GM12878 (cell line): Measurements from ENCODE around the gene BRME1. TPM values are rescaled to one million over a fixed set of nuclear protein-coding genes. Genes with fewer than 3 reads are reported as not detected.

Experiments used
- ATAC-seq: fragments of 200-7000 bp; cut with Tn5 transposase; 3 replicates; pipeline ENCODE4 v1.9.1; 2020; ENCODE audit warnings: mild to moderate bottlenecking, moderate library complexity
- BruUV-seq: library from RNA; stranded (reverse); fragments of 400-500 nt; replicated peaks from 2 replicates; lab custom pipeline; 2021; lab: Mats Ljungman, UMichigan
- CTCF ChIA-PET: fragments of 300-600 bp; sonication (Branson Sonifier 250); formaldehyde crosslinking; extraction: SDS; loops from one replicate; lab custom pipeline; 2021; ENCODE audit warnings: inconsistent platforms; lab: Yijun Ruan, JAX
- POLR2A ChIA-PET: fragments of 350-600 bp; formaldehyde crosslinking; extraction: SDS; loops from one replicate; lab custom pipeline; 2021; ENCODE audit warnings: inconsistent platforms; lab: Charles Lee
- RAD21 ChIA-PET: fragments of 300-600 bp; sonication (Branson Sonifier 250); formaldehyde crosslinking; loops from one replicate; lab custom pipeline; 2023; ENCODE audit warnings: antibody characterized with exemption; ENCODE audit not compliant: unreplicated experiment; lab: Charles Lee
- SMC1A ChIA-PET: fragments of 300-600 bp; sonication (Branson Sonifier 250); formaldehyde crosslinking; loops from one replicate; lab custom pipeline; 2023; ENCODE audit not compliant: unreplicated experiment, uncharacterized antibody; lab: Charles Lee
- DNase-seq: peaks from one replicate; pipeline ENCODE4 v3.0.0-alpha.2; 2011; ENCODE audit warnings: low read depth, low spot score
- FAIRE-seq: peaks from 3 replicates; lab custom pipeline; 2011; peaks lifted over from hg19 to GRCh38; lab: Jason Lieb, UNC
- H2AFZ ChIP-seq: 2 replicates; pipeline ENCODE4 v1.6.0; 2011; ENCODE audit warnings: low read depth, low read length, control low read depth; ENCODE audit not compliant: control insufficient read depth
- H3K27ac ChIP-seq: 2 replicates; pipeline ENCODE4 v1.5.1; 2011; ENCODE audit warnings: control low read depth; ENCODE audit not compliant: control insufficient read depth, insufficient read depth
- H3K27me3 ChIP-seq, 2 experiments: replicated peaks in 1 of 2; 2 replicates each; pipeline versions ENCODE4 v1.6.0 to v1.6.1; 2011; ENCODE audit warnings: low read length in 1 of 2; ENCODE audit not compliant: control insufficient read depth in 2 of 2, insufficient read depth in 2 of 2
- H3K36me3 ChIP-seq, 2 experiments: 2 replicates each; pipeline ENCODE4 v1.5.1; 2011; ENCODE audit warnings: low read length in 1 of 2; ENCODE audit not compliant: control insufficient read depth in 2 of 2, insufficient read depth in 2 of 2
- H3K4me1 ChIP-seq: 2 replicates; pipeline ENCODE4 v1.6.1; 2011; ENCODE audit warnings: mild to moderate bottlenecking, low read length, moderate library complexity, mixed read lengths; ENCODE audit not compliant: control insufficient read depth, insufficient read depth
- H3K4me2 ChIP-seq: 2 replicates; pipeline ENCODE4 v1.6.0; 2011; ENCODE audit warnings: control low read depth; ENCODE audit not compliant: control insufficient read depth, insufficient read depth
- H3K4me3 ChIP-seq: fragments of 200-600 bp; sonication (generic); 2 replicates; pipeline ENCODE4 v1.5.1; 2016
- H3K79me2 ChIP-seq: 2 replicates; pipeline ENCODE4 v1.6.0; 2011; ENCODE audit warnings: low read length; ENCODE audit not compliant: control insufficient read depth, insufficient read depth
- H3K9ac ChIP-seq: 2 replicates; pipeline ENCODE4 v1.8.0; 2011; ENCODE audit warnings: low read length, control low read depth, mixed read lengths; ENCODE audit not compliant: control insufficient read depth, insufficient read depth
- H3K9me3 ChIP-seq: replicated peaks from 3 replicates; pipeline ENCODE4 v1.5.1; 2011; ENCODE audit warnings: mild to moderate bottlenecking, low read length; ENCODE audit not compliant: control insufficient read depth, insufficient read depth
- H4K20me1 ChIP-seq: 2 replicates; pipeline ENCODE4 v1.6.0; 2011; ENCODE audit not compliant: control insufficient read depth, insufficient read depth
- BRCA1 ChIP-seq: IDR thresholded peaks from 2 replicates; pipeline ENCODE4 v1.6.1; 2011; ENCODE audit warnings: low read depth, low read length, improper control_type of control experiment
- CBX3 ChIP-seq: fragments of 200-600 bp; sonication (generic); IDR thresholded peaks from 2 replicates; pipeline ENCODE4 v1.6.1; 2016; ENCODE audit warnings: low read depth, borderline replicate concordance
- CHD1 ChIP-seq: IDR thresholded peaks from 2 replicates; pipeline ENCODE4 v1.6.1; 2012; ENCODE audit warnings: low read depth, low read length, improper control_type of control experiment
- CREM ChIP-seq: IDR thresholded peaks from 2 replicates; pipeline ENCODE4 v1.6.1; 2014; ENCODE audit warnings: antibody characterized with exemption, low read depth
- RAD21 ChIP-seq: IDR thresholded peaks from 2 replicates; pipeline ENCODE4 v1.6.1; 2011; ENCODE audit warnings: mild to moderate bottlenecking, low read depth, low read length, moderate library complexity; ENCODE audit not compliant: insufficient read depth
- SIN3A ChIP-seq: IDR thresholded peaks from 2 replicates; pipeline ENCODE4 v1.6.1; 2012; ENCODE audit warnings: low read depth, low read length, improper control_type of control experiment
- SMC3 ChIP-seq: IDR thresholded peaks from 2 replicates; pipeline ENCODE4 v1.6.1; 2011; ENCODE audit warnings: low read length, improper control_type of control experiment, borderline replicate concordance
- SP1 ChIP-seq: IDR thresholded peaks from one replicate; pipeline ENCODE4 v1.6.1; 2011; ENCODE audit warnings: low read depth, low read length
- STAT1 ChIP-seq: fragments of 450-650 bp; conservative IDR thresholded peaks from 2 replicates; pipeline ENCODE4 v1.6.1; 2014; ENCODE audit warnings: antibody characterized with exemption, mild to moderate bottlenecking
- WRNIP1 ChIP-seq: IDR thresholded peaks from 2 replicates; pipeline ENCODE4 v1.6.1; 2011; ENCODE audit warnings: low read depth, low read length, improper control_type of control experiment, borderline replicate concordance
- ZBTB33 ChIP-seq: fragments of 450-650 bp; IDR thresholded peaks from 2 replicates; pipeline ENCODE4 v1.6.1; 2017; ENCODE audit warnings: mild to moderate bottlenecking
- ZNF217 ChIP-seq: fragments of 450-650 bp; IDR thresholded peaks from 2 replicates; pipeline ENCODE4 v1.6.1; 2017; ENCODE audit warnings: antibody characterized with exemption, mild to moderate bottlenecking
- WGBS: methylation state at CpG from one replicate; pipeline ENCODE4 v1.1.6; 2016; ENCODE audit warnings: low lambda C conversion rate; ENCODE audit not compliant: insufficient replicate concordance, insufficient coverage; ENCODE audit errors: missing lambda C conversion rate; 5-methylcytosine and 5-hydroxymethylcytosine counted together
- in situ Hi-C: fragments of 300-500 bp; cut with MboI; formaldehyde crosslinking; loops from 9 replicates; pipeline ENCODE4 v1.14.3; 2018; ENCODE audit warnings: mixed read lengths
- intact Hi-C: fragments of 100-400 bp; cut with micrococcal nuclease; formaldehyde crosslinking; loops from one replicate; pipeline ENCODE4 v1.14.2; 2022; ENCODE audit not compliant: unreplicated experiment
- polyA plus RNA-seq, 11 experiments: library from polyadenylated mRNA; depleted of rRNA in 4 of 11; unstranded in 6 of 11; stranded (reverse) in 5 of 11; fragments of >200 nt; fragmentation: Nextera tagmentation in 4 of 11; fragmentation: Illumina TruSeq in 1 of 11; extraction: Ambion mirVana in 4 of 11; extraction: Trizol in 1 of 11; gene quantifications; 1 replicate in 1 of 11; 2 replicates in 10 of 11; pipeline versions ENCODE4 v1.2.1 to v1.2.3, GENCODE V29; 2011 to 2016; ENCODE audit warnings: inconsistent platforms in 2 of 11, missing spikeins in 2 of 11, low read depth in 1 of 11
- total RNA-seq, 4 experiments: library from RNA; depleted of rRNA in 3 of 4; stranded (reverse); fragments of >200 nt in 3 of 4; fragmentation: Illumina TruSeq in 1 of 4; extraction: Trizol in 1 of 4; gene quantifications; 2 replicates each; pipeline versions ENCODE4 v1.2.1 to v1.2.3, GENCODE V29; 2013 to 2021
- TF ChIP-seq, protein P1 (sequence below): fragments of 450-650 bp; IDR thresholded peaks from 2 replicates; pipeline ENCODE4 v1.6.1; 2017; ENCODE audit warnings: mild to moderate bottlenecking, low read depth, inconsistent platforms; ENCODE audit not compliant: poor library complexity, severe bottlenecking
- TF ChIP-seq, protein P2 (sequence below): fragments of 450-650 bp; IDR thresholded peaks from 2 replicates; pipeline ENCODE4 v1.6.1; 2017; ENCODE audit warnings: low read depth, mild to moderate bottlenecking, moderate library complexity

Gene BRME1
- total and polyA plus RNA-seq, 10 of the 15 experiments (the other 5 are each of a cell fraction or from before 2014, with no cell fraction given) = 0.07 to 2.2 (median 1.1) TPM; not detected in 1

DNA sequence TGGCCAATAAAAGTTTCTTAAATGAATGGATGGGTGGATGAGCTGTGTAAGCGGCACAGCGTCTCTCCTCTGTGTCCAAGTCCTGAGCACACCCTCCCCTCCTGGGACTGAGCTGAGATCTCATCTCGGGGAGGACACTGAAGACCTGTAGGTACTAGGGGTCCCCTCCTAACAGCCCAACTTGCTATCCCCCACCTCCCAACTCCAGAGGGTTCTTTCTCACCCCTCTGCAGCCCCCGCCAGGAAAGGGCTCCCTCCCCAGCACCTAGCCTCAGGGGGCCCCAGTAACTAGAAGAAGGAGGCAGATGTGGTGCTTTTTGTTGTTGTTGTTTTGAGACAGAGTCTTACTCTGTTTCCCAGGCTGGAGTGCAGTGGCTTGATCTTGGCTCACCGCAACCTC lies 30.1 kb downstream of the BRME1 start (continued):
- TF ChIP-seq SIN3A (no peak), SMC3 (no peak), SP1 (no peak)

- no peak overlapping the region for H3K4me3 ChIP-seq
- no peak for DNase-seq
- H3K9ac ChIP-seq = no peak overlapping the region
- H2AFZ ChIP-seq = no peak overlapping the region
- CTCF ChIA-PET = interaction anchor here (3.1 kb wide), 1 partner anchor 11 kb away, joined by 13 read pairs; no protein-coding TSS in a partner anchor
- SMC1A ChIA-PET = no interaction called here
- TF ChIP-seq CHD1 = no peak
- TF ChIP-seq RAD21 = no peak
- no peak for TF ChIP-seq ZNF217
- TF ChIP-seq BRCA1 = no peak
- no peak for TF ChIP-seq WRNIP1
- TF ChIP-seq, protein P1, sequence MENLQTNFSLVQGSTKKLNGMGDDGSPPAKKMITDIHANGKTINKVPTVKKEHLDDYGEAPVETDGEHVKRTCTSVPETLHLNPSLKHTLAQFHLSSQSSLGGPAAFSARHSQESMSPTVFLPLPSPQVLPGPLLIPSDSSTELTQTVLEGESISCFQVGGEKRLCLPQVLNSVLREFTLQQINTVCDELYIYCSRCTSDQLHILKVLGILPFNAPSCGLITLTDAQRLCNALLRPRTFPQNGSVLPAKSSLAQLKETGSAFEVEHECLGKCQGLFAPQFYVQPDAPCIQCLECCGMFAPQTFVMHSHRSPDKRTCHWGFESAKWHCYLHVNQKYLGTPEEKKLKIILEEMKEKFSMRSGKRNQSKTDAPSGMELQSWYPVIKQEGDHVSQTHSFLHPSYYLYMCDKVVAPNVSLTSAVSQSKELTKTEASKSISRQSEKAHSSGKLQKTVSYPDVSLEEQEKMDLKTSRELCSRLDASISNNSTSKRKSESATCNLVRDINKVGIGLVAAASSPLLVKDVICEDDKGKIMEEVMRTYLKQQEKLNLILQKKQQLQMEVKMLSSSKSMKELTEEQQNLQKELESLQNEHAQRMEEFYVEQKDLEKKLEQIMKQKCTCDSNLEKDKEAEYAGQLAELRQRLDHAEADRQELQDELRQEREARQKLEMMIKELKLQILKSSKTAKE = no peak
- TF ChIP-seq ZBTB33 = no peak
- TF ChIP-seq CBX3 = no peak
- TF ChIP-seq, protein P2, sequence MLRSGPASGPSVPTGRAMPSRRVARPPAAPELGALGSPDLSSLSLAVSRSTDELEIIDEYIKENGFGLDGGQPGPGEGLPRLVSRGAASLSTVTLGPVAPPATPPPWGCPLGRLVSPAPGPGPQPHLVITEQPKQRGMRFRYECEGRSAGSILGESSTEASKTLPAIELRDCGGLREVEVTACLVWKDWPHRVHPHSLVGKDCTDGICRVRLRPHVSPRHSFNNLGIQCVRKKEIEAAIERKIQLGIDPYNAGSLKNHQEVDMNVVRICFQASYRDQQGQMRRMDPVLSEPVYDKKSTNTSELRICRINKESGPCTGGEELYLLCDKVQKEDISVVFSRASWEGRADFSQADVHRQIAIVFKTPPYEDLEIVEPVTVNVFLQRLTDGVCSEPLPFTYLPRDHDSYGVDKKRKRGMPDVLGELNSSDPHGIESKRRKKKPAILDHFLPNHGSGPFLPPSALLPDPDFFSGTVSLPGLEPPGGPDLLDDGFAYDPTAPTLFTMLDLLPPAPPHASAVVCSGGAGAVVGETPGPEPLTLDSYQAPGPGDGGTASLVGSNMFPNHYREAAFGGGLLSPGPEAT = no peak
- TF ChIP-seq CREM = no peak
- TF ChIP-seq STAT1 = no peak
- no peak for ATAC-seq
- H3K27ac ChIP-seq = no peak overlapping the region
- in situ Hi-C loops = no loop called here
- no peaks in the 10 kb centered on the region for H3K4me1 ChIP-seq
- no peaks in the 10 kb centered on the region for H3K79me2 ChIP-seq
- intact Hi-C loops = no loop called here
- no peaks in the 10 kb centered on the region for H3K9me3 ChIP-seq
- no peaks in the 10 kb centered on the region for H3K27me3 ChIP-seq
- POLR2A ChIA-PET = interaction anchor here (0.6 kb wide), 1 partner anchor 15 kb away, joined by 3 read pairs; no protein-coding TSS in a partner anchor
- 77% methylated on average over 35 of the region's 35 CpGs for WGBS
- no peak overlapping the region for H3K4me2 ChIP-seq
- RAD21 ChIA-PET = no interaction called here
- no TSS peak for BruUV-seq
- no peaks in the 10 kb centered on the region for H3K36me3 ChIP-seq
- no peak for FAIRE-seq
- H4K20me1 ChIP-seq = no peaks in the 10 kb centered on the region
Measured at GRCh38 chr19:13873834-13874515, 31.9 kb downstream of the BRME1 start.
